Endometrium (tissue), 2 donors: ENCODE results near the gene RASSF7.

Experiments used
- FAIRE-seq: peaks from 2 replicates; lab custom pipeline; 2012; peaks lifted over from hg19 to GRCh38; lab: Jason Lieb, UNC
- donor health status: control.
- donor health status: control.

The RASSF7 gene

GRCh38 chr11:586376-587316 lies 25.9 kb downstream of the RASSF7 start:
- no peak for FAIRE-seq

GRCh38 chr11:587546-587945 lies 26.8 kb downstream of the RASSF7 start:
- FAIRE-seq: no peak

- FAIRE-seq: no peak
These were observed 27.2 kb downstream of the RASSF7 start for GRCh38 chr11:587978-588380.

- FAIRE-seq: no peak
These were observed 29.0 kb downstream of the RASSF7 start for GRCh38 chr11:589798-590197.

GRCh38 chr11:590997-591396 lies 30.2 kb downstream of the RASSF7 start:
- no peak for FAIRE-seq

GRCh38 chr11:592501-592900 lies 31.7 kb downstream of the RASSF7 start:
- FAIRE-seq: no peak

GRCh38 chr11:592918-593317 lies 32.1 kb downstream of the RASSF7 start:
- FAIRE-seq: no peak

- no peak for FAIRE-seq
These were observed 32.6 kb downstream of the RASSF7 start for GRCh38 chr11:593347-593746.

- no peak for FAIRE-seq
These were observed 34.6 kb downstream of the RASSF7 start for GRCh38 chr11:595400-595799.

GRCh38 chr11:596374-596773 lies 35.6 kb downstream of the RASSF7 start:
- FAIRE-seq: no peak

- no peak for FAIRE-seq
These were observed 36.5 kb downstream of the RASSF7 start for GRCh38 chr11:597166-597725.

GRCh38 chr11:598005-598680 lies 37.4 kb downstream of the RASSF7 start:
- no peak for FAIRE-seq

- FAIRE-seq: no peak
These were observed 40.9 kb downstream of the RASSF7 start for GRCh38 chr11:601573-602245.

GRCh38 chr11:603154-603553 lies 42.4 kb downstream of the RASSF7 start:
- no peak for FAIRE-seq

- no peak for FAIRE-seq
These were observed 44.7 kb downstream of the RASSF7 start for GRCh38 chr11:605286-606129.

- FAIRE-seq: no peak
These were observed 45.5 kb downstream of the RASSF7 start for GRCh38 chr11:606245-606644.

- no peak for FAIRE-seq
These were observed 46.4 kb downstream of the RASSF7 start for GRCh38 chr11:607020-607780.

GRCh38 chr11:607971-608659 lies 47.3 kb downstream of the RASSF7 start:
- FAIRE-seq: no peak

- no peak for FAIRE-seq
These were observed 48.1 kb downstream of the RASSF7 start for GRCh38 chr11:608791-609251.

- no peak for FAIRE-seq
These were observed 48.6 kb downstream of the RASSF7 start for GRCh38 chr11:609341-609811.
